B cell (primary cell): ENCODE measurements around the gene ERC2.

Experiments
- CTCF ChIP-seq: fragments of 200-600 bp; IDR thresholded peaks from one replicate; pipeline ENCODE4 v1.8.0; 2022; ENCODE audit warnings: antibody characterized with exemption, mild to moderate bottlenecking
- EZH2 ChIP-seq: IDR thresholded peaks from 2 replicates; pipeline ENCODE4 v1.6.1; 2012; ENCODE audit warnings: borderline replicate concordance, low read depth, mild to moderate bottlenecking, moderate library complexity, low read length; ENCODE audit not compliant: insufficient read depth, poor library complexity, severe bottlenecking

- no peak for TF ChIP-seq CTCF
- no peak for TF ChIP-seq EZH2
Observed at GRCh38 chr3:56197991-56198390, 270.3 kb downstream of the ERC2 start.
